CD4-positive, alpha-beta T cell (primary cell): Measurements from ENCODE around the gene MRPL39. TPM values are rescaled to one million over a fixed set of nuclear protein-coding genes. Genes with fewer than 3 reads are reported as not detected.

ENCODE experiments used
- ATAC-seq: fragments of 200-7000 bp; cut with Tn5 transposase; one replicate; pipeline ENCODE4 v1.10.0; 2022; ENCODE audit warnings: mild to moderate bottlenecking; ENCODE audit not compliant: poor library complexity
- CTCF ChIA-PET: fragments of 350-600 bp; sonication (Branson Sonifier 250); formaldehyde crosslinking; loops from one replicate; lab custom pipeline; 2021; ENCODE audit warnings: antibody characterized with exemption, inconsistent platforms; lab: Charles Lee
- POLR2A ChIA-PET: fragments of 350-600 bp; sonication (Branson Sonifier 250); formaldehyde crosslinking; loops from one replicate; lab custom pipeline; 2021; ENCODE audit warnings: antibody characterized with exemption, inconsistent platforms; lab: Charles Lee
- DNase-seq, 14 experiments: peaks; one replicate each; pipeline ENCODE4 v3.0.0-alpha.2; 2013 to 2020; ENCODE audit warnings: mixed read lengths in 2 of 14
- H3K27ac ChIP-seq, 2 donors: one replicate each; pipeline versions ENCODE4 v1.5.1 to v1.7.0; 2013; ENCODE audit warnings: low read length in 2 of 2, low read depth in 1 of 2, mild to moderate bottlenecking in 1 of 2
- H3K27me3 ChIP-seq, 2 experiments: 1 replicate in 1 of 2; 2 replicates in 1 of 2; pipeline versions ENCODE4 v1.6.1 to v1.7.0; 2013; ENCODE audit warnings: low read length in 2 of 2, control low read depth in 1 of 2, mild to moderate bottlenecking in 1 of 2, moderate library complexity in 1 of 2; ENCODE audit not compliant: insufficient read depth in 2 of 2, control insufficient read depth in 1 of 2
- H3K36me3 ChIP-seq: one replicate; pipeline ENCODE4 v1.6.1; 2013; ENCODE audit warnings: low read length, control low read depth; ENCODE audit not compliant: insufficient read depth
- H3K4me1 ChIP-seq: one replicate; pipeline ENCODE4 v1.6.1; 2013; ENCODE audit warnings: low read length, control low read depth; ENCODE audit not compliant: insufficient read depth
- H3K4me3 ChIP-seq: one replicate; pipeline ENCODE4 v1.5.1; 2013; ENCODE audit warnings: mild to moderate bottlenecking, low read length, moderate library complexity
- H3K9me3 ChIP-seq, 2 experiments: 1 replicate in 1 of 2; 2 replicates in 1 of 2; pipeline versions ENCODE4 v1.6.1 to v1.7.0; 2013; ENCODE audit warnings: low read length in 2 of 2, mild to moderate bottlenecking in 2 of 2, control low read depth in 1 of 2, moderate library complexity in 1 of 2; ENCODE audit not compliant: control insufficient read depth in 1 of 2, insufficient read depth in 1 of 2
- H3K27ac Mint-ChIP-seq: one replicate; pipeline ENCODE4 v1.8.0; 2020; ENCODE audit warnings: mixed read lengths
- H3K27me3 Mint-ChIP-seq: one replicate; pipeline ENCODE4 v1.8.0; 2021; ENCODE audit warnings: mixed read lengths
- H3K36me3 Mint-ChIP-seq: one replicate; pipeline ENCODE4 v1.8.0; 2021; ENCODE audit warnings: low read depth, mixed read lengths
- H3K4me1 Mint-ChIP-seq: one replicate; pipeline ENCODE4 v1.8.0; 2021; ENCODE audit warnings: low read depth, mixed read lengths
- H3K4me3 Mint-ChIP-seq: one replicate; pipeline ENCODE4 v1.8.0; 2020; ENCODE audit warnings: mild to moderate bottlenecking, mixed read lengths
- H3K9me3 Mint-ChIP-seq: one replicate; pipeline ENCODE4 v1.8.0; 2020; ENCODE audit warnings: mixed read lengths
- intact Hi-C, 2 experiments: fragments of 100-400 bp; cut with DNase I in 1 of 2; cut with micrococcal nuclease in 1 of 2; formaldehyde crosslinking; loops; one replicate each; pipeline versions ENCODE4 v1.15.1 to v1.9.0; 2023 to 2025; cut with DNase I, micrococcal nuclease
- total RNA-seq, 174 experiments: library from RNA in 2 of 174; stranded (reverse) in 2 of 174; gene quantifications; one replicate each; pipeline ENCODE4 v1.2.3 and lab custom pipeline; 2021 to 2026
- TF ChIP-seq, protein P1 (sequence below): fragments of 200-600 bp; IDR thresholded peaks from one replicate; pipeline ENCODE4 v1.8.0; 2022; ENCODE audit warnings: antibody characterized with exemption, mild to moderate bottlenecking

MRPL39 gene
- total RNA-seq, 2 experiments from 2014 or later: 10.7 to 15.2 TPM

DNA sequence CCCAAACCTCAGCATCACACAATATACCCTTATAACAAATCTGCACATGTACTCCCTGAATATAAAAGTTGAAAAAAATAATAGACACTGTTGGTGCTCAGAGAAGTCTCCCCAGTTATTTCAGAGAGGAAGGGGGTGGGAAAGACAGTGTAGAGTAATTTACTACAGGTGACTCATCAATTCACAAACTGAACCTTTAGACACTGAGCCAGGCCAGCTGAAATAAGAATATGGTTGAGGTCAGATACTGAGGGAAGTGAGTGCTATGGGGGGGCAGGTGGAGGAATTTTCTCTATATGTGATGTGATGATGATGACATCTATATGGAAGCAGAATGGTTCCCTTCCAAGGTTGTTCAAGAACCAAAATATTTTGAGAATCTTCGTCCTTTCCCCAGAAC, 50.1 kb downstream of the MRPL39 start:
- Mint-ChIP-seq H3K4me1 (peaks cover 22% of the 10 kb centered on the region), H3K4me3 (no peak overlapping the region), H3K27ac (no peak overlapping the region), H3K9me3 (no peaks in the 10 kb centered on the region), H3K27me3 (no peaks in the 10 kb centered on the region), H3K36me3 (peaks cover 5% of the 10 kb centered on the region)
- no peak overlapping the region for H3K27ac ChIP-seq
- no peaks in the 10 kb centered on the region for H3K9me3 ChIP-seq
- peaks cover 15% of the 10 kb centered on the region for H3K4me1 ChIP-seq
- H3K4me3 ChIP-seq: no peak overlapping the region
- ATAC-seq (no peak), DNase-seq (no peak)
- no peaks in the 10 kb centered on the region for H3K27me3 ChIP-seq
- POLR2A ChIA-PET: no interaction called here
- intact Hi-C loops: no loop called here
- CTCF ChIA-PET: no interaction called here
- H3K36me3 ChIP-seq: no peaks in the 10 kb centered on the region
- TF ChIP-seq, protein P1, sequence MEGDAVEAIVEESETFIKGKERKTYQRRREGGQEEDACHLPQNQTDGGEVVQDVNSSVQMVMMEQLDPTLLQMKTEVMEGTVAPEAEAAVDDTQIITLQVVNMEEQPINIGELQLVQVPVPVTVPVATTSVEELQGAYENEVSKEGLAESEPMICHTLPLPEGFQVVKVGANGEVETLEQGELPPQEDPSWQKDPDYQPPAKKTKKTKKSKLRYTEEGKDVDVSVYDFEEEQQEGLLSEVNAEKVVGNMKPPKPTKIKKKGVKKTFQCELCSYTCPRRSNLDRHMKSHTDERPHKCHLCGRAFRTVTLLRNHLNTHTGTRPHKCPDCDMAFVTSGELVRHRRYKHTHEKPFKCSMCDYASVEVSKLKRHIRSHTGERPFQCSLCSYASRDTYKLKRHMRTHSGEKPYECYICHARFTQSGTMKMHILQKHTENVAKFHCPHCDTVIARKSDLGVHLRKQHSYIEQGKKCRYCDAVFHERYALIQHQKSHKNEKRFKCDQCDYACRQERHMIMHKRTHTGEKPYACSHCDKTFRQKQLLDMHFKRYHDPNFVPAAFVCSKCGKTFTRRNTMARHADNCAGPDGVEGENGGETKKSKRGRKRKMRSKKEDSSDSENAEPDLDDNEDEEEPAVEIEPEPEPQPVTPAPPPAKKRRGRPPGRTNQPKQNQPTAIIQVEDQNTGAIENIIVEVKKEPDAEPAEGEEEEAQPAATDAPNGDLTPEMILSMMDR: no peak

DNA sequence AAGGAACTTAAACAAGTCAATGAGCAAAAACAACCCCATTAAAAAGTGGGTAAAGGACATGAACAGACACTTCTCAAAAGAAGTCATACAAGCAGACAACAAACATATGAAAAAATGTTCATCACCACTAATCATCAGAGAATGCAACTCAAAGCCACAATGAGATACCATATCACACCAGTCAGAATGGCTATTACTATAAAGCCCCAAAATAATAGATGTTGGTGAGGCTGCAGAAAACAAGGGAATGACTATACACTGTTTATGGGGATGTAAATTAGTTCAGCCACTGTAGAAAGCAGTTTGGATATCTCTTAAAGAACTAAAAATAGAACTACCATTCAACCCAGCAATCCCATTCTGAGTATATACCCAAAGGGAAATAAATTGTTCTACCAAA, 51.2 kb downstream of the MRPL39 start:
- DNase-seq (no peak), ATAC-seq (no peak)
- Histone ChIP-seq H3K4me1 (peaks cover 7% of the 10 kb centered on the region), H3K27me3 (no peaks in the 10 kb centered on the region), H3K36me3 (no peaks in the 10 kb centered on the region), H3K27ac (no peak overlapping the region), H3K4me3 (no peak overlapping the region), H3K9me3 (no peaks in the 10 kb centered on the region)
- POLR2A ChIA-PET: no interaction called here
- Mint-ChIP-seq H3K9me3 (no peaks in the 10 kb centered on the region), H3K36me3 (no peaks in the 10 kb centered on the region), H3K4me1 (peaks cover 14% of the 10 kb centered on the region), H3K27me3 (no peaks in the 10 kb centered on the region), H3K4me3 (no peak overlapping the region), H3K27ac (no peak overlapping the region)
- CTCF ChIA-PET: no interaction called here
- TF ChIP-seq, protein P1: no peak
- intact Hi-C loops: no loop called here

DNA sequence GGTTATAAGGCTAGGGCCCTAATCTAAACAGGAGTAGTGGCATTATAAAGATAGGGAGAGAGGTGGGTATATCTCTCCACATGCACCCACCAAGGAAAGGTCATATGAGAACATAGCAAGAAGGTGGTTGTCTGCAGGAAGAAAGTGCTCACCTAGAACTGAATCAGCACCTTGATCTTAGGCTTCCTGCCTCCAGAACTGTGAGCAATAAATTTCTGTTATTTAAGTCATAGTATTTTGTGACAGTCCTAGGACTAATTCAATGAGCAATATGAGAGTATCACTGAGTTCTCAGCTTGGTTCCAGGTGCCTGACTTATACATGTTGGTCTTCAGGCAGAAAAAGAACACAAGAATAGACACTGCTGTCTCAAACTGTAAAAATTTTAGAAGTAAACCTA, 51.8 kb downstream of the MRPL39 start:
- Mint-ChIP-seq H3K4me3 (no peak overlapping the region), H3K27ac (no peak overlapping the region), H3K4me1 (peaks cover 9% of the 10 kb centered on the region), H3K27me3 (no peaks in the 10 kb centered on the region), H3K9me3 (no peaks in the 10 kb centered on the region), H3K36me3 (no peaks in the 10 kb centered on the region)
- intact Hi-C loops: no loop called here
- TF ChIP-seq, protein P1: no peak
- Histone ChIP-seq H3K27me3 (no peaks in the 10 kb centered on the region), H3K36me3 (no peaks in the 10 kb centered on the region), H3K27ac (no peak overlapping the region), H3K9me3 (no peaks in the 10 kb centered on the region), H3K4me3 (no peak overlapping the region), H3K4me1 (peaks cover 4% of the 10 kb centered on the region)
- DNase-seq (no peak), ATAC-seq (no peak)
- POLR2A ChIA-PET: no interaction called here
- CTCF ChIA-PET: no interaction called here
